ENCODE measurements around the gene IQUB. TPM values are rescaled to one million over a fixed set of nuclear protein-coding genes. Genes with fewer than 3 reads are reported as not detected.
"Not testable (repeated sequence)": the region's sequence is repeated elsewhere in the genome, so short reads cannot be mapped to it uniquely, and the experiment has no call there.

The IQUB gene
- total RNA-seq, 1 experiment from 2014 or later = not detected

- DNase-seq (ENCODE audit: low spot score); in situ Hi-C loops (cut with HindIII; ENCODE audit: low sequenced_read_pairs): not testable (repeated sequence)
These were observed 17.7 kb upstream of the IQUB start for GRCh38 chr7:123552134-123552533.

GRCh38 chr7:123548406-123548805 lies 14.0 kb upstream of the IQUB start:
- no peak for DNase-seq (ENCODE audit: low spot score)
- in situ Hi-C loops (cut with HindIII; ENCODE audit: low sequenced_read_pairs) = no loop called here

GRCh38 chr7:123539871-123540270 lies 5.5 kb upstream of the IQUB start:
- in situ Hi-C loops (cut with HindIII; ENCODE audit: low sequenced_read_pairs) = no loop called here
- DNase-seq (ENCODE audit: low spot score) = no peak

- in situ Hi-C loops (cut with HindIII; ENCODE audit: low sequenced_read_pairs) = no loop called here
These were observed 4.5 kb upstream of the IQUB start for GRCh38 chr7:123538897-123539296.

GRCh38 chr7:123538189-123538714 lies 3.9 kb upstream of the IQUB start:
- in situ Hi-C loops (cut with HindIII; ENCODE audit: low sequenced_read_pairs) = no loop called here
- no peak for DNase-seq (ENCODE audit: low spot score)

More at GRCh38 chr7:123538897-123539296, 4.5 kb upstream of the IQUB start:
- DNase-seq (ENCODE audit: low spot score) = no peak

- in situ Hi-C loops (cut with HindIII; ENCODE audit: low sequenced_read_pairs) = no loop called here
- DNase-seq (ENCODE audit: low spot score) = peak; percentile 74
These were observed 2.7 kb upstream of the IQUB start for GRCh38 chr7:123537026-123537642.

GRCh38 chr7:123535517-123535916 lies 1.1 kb upstream of the IQUB start:
- peak; percentile 4 for DNase-seq (ENCODE audit: low spot score)
- in situ Hi-C loops (cut with HindIII; ENCODE audit: low sequenced_read_pairs) = no loop called here

- DNase-seq (ENCODE audit: low spot score) = no peak
- in situ Hi-C loops (cut with HindIII; ENCODE audit: low sequenced_read_pairs) = no loop called here
These were observed 439 bp downstream of the IQUB start for GRCh38 chr7:123533929-123534382.

- DNase-seq (ENCODE audit: low spot score) = no peak
- in situ Hi-C loops (cut with HindIII; ENCODE audit: low sequenced_read_pairs) = no loop called here
These were observed 860 bp downstream of the IQUB start for GRCh38 chr7:123533553-123533917.

GRCh38 chr7:123532788-123533552 lies 1.4 kb downstream of the IQUB start:
- peak; percentile 44 for DNase-seq (ENCODE audit: low spot score)
- in situ Hi-C loops (cut with HindIII; ENCODE audit: low sequenced_read_pairs) = not testable (repeated sequence)

- DNase-seq (ENCODE audit: low spot score) = peak; percentile 37
- in situ Hi-C loops (cut with HindIII; ENCODE audit: low sequenced_read_pairs) = not testable (repeated sequence)
These were observed 2.1 kb downstream of the IQUB start for GRCh38 chr7:123532343-123532742.

- in situ Hi-C loops (cut with HindIII; ENCODE audit: low sequenced_read_pairs); DNase-seq (ENCODE audit: low spot score): not testable (repeated sequence)
These were observed 4.3 kb downstream of the IQUB start for GRCh38 chr7:123530035-123530591.

GRCh38 chr7:123528265-123528664 lies 6.1 kb downstream of the IQUB start:
- in situ Hi-C loops (cut with HindIII; ENCODE audit: low sequenced_read_pairs) = no loop called here
- DNase-seq (ENCODE audit: low spot score) = no peak

GRCh38 chr7:123527712-123528225 lies 6.6 kb downstream of the IQUB start:
- DNase-seq (ENCODE audit: low spot score); in situ Hi-C loops (cut with HindIII; ENCODE audit: low sequenced_read_pairs): not testable (repeated sequence)

GRCh38 chr7:123526533-123526932 lies 7.9 kb downstream of the IQUB start:
- DNase-seq (ENCODE audit: low spot score); in situ Hi-C loops (cut with HindIII; ENCODE audit: low sequenced_read_pairs): not testable (repeated sequence)

- in situ Hi-C loops (cut with HindIII; ENCODE audit: low sequenced_read_pairs) = no loop called here
- DNase-seq (ENCODE audit: low spot score) = no peak
These were observed 12.3 kb downstream of the IQUB start for GRCh38 chr7:123522066-123522465.

- in situ Hi-C loops (cut with HindIII; ENCODE audit: low sequenced_read_pairs) = no loop called here
These were observed 29.2 kb downstream of the IQUB start for GRCh38 chr7:123505221-123505620.

GRCh38 chr7:123502201-123502600 lies 32.2 kb downstream of the IQUB start:
- no peak for DNase-seq (ENCODE audit: low spot score)
- in situ Hi-C loops (cut with HindIII; ENCODE audit: low sequenced_read_pairs) = no loop called here

More at GRCh38 chr7:123505221-123505620, 29.2 kb downstream of the IQUB start:
- DNase-seq (ENCODE audit: low spot score) = no peak

- no peak for DNase-seq (ENCODE audit: low spot score)
- in situ Hi-C loops (cut with HindIII; ENCODE audit: low sequenced_read_pairs) = no loop called here
These were observed 33.4 kb downstream of the IQUB start for GRCh38 chr7:123500878-123501489.
